ENCODE measurements around the gene CDC73.
"Not testable (repeated sequence)": the region's sequence is repeated elsewhere in the genome, so short reads cannot be mapped to it uniquely, and the experiment has no call there.

The CDC73 gene

GRCh38 chr1:193181985-193182384 lies 60.2 kb downstream of the CDC73 start:
- no peak for DNase-seq

DNA sequence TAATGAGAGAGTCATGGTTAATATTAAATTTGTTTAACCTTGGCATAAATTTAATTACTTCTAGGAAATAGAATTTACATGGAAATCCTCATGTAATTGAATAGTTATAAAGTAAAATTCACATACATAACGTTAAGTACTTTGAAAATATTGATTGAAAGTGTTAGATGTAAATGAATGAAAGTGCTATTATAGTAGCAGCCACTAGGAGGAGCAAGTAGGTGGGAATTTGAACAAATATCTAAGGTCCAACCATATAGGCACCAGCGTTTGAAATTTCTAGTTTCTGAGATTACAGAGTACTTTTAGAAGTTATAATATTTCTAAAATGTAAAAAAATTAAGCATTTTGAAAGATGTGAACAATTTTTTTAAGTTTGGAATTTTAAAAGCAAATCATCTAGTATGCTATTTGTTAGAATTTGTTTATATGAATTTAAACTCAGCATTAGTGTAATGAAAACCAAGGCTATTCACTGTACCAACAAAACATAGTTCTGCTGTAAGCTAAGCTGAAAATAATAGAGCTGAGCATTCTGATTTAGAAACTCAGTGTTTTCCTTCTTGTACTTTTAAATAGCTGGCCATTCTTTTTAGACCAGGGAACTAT lies 61.3 kb downstream of the CDC73 start:
- DNase-seq = peak; percentile 53

GRCh38 chr1:193184776-193185175 lies 62.9 kb downstream of the CDC73 start:
- DNase-seq = no peak

DNA sequence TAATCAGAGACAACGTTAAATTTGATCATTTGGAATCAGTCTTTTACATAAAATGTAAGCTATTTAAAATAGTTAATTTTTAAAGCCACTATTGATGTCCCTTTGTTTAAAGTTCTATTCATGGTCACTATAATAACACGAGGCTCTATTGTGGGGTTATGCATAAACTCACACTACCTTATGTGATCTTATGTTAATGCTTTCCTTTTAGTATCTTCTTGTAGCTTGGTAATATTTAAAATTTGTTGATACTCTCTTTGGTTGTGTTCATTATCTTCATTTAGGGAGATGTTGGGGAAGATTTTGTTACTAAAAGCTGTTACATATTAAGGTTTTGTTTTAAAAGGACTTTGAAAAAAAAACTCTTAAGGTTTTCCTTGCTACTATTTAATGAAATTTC lies 63.4 kb downstream of the CDC73 start:
- no peak for DNase-seq

DNA sequence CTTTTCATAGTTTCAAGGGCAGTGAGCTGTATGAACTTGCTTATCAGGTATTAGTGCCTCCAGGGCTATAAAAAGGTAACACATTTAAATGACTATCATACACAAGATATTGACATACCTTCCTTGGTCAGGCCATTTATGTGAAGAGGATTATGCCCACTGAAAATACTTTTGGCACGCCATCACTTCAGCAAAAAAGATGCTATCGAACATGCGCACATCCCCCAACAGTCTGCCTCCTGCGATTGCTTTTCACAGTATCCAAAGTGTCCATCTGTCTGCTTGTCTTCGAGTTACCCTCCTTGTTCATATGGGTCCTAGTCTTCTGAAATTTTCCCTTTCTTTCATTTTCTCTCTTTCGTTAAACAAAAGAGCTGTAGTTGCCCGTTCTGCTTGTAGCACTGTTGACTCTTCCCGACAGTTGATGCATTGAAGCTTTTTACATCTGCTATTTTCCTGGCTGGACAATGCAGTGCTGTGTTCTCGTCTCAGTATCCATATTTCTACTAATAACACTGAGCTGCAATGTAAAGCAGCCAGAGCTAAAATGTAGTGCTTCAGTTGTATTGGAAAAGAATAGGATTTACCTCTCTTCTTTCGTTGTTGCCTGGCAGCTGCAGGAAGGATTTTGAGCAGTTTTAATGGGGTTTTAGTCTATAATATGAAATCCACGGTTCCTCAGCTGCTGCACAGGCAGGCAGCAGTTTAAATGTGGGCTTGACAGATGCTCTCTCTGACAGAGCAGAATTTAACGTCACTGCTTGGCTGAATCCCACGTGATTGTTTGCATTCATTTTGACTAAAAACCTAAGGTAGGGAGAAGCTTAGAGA lies 64.3 kb downstream of the CDC73 start, which contains the start of gene B3GALT2:
Gene B3GALT2 (minus strand): TSS at position 713 of the 831 bp plus-strand sequence. CDS start 5,051 bp downstream, outside the sequence.
- peak; percentile 73 for DNase-seq

DNA sequence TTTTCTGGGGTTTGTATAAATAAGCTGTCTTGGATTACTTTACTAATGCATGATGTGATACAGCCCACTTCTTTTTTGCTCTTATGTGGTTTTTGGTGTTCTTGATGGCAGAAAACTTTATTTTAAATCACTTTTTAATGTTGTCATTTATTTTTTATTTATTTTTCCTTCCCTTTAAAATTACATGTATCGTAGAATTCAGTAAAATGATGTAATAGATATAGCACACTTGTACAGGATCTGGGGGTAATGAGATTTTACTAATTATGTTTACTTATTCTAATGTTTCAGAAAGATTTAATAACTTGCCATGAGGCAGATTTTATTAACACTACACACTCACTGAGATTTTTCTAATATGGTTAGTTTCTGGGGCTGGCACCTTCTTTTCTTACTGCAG lies 65.3 kb downstream of the CDC73 start:
- DNase-seq = no peak

- DNase-seq = not testable (repeated sequence)
Measured at GRCh38 chr1:193188915-193189314, 67.1 kb downstream of the CDC73 start.

GRCh38 chr1:193189442-193190095 lies 67.7 kb downstream of the CDC73 start:
- DNase-seq = no peak

DNA sequence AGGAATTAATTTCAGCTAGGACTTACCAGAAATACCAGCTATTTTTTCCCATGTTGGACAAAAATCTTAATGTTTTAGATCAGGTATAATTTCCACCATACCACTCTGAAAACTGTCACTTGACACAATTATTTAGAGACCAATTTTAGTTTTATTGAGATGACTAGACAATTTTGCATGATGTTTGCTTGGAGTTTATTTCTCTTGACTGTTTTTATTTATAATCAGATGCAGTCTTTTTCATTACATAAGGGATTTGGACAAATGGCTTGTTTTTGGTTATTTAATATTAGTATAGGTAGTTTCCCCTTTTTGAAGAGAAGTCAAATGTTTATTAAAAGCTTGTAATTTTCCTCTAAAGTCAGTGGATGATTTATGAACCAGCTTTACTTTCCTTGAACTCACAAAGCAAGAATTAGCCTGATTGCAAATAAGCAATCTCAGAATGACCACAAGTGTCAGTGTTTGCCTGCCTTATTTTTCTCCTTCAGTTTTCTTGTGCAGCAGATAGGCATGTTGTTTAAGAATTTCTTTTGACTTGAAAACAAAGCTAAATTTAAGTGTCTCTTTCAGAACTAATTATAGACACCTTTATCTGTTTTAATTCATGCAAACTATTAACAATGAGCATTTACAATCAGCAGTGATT lies 68.4 kb downstream of the CDC73 start:
- peak; percentile 52 for DNase-seq

- DNase-seq = no peak
Measured at GRCh38 chr1:193192586-193192985, 70.8 kb downstream of the CDC73 start.

DNA sequence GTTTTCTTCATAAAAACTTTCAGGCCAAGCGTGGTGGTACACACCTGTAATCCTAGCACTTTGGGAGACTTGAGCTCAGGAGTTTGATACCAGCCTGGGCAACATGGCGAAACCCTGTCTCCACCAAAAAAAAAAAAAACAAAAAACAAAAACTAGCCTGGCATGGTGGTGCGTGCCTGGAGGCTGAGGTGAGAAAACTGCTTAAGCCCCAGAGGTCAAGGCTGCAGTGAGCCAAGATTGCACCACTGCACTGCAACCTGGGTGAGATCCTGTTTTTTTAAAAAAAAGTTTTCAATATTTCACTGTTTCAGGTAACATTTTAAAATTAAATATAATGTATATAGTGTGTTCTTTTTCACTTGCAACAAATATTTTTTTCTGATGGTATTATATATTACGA lies 78.1 kb downstream of the CDC73 start:
- no peak for DNase-seq

GRCh38 chr1:193201021-193201420 lies 79.2 kb downstream of the CDC73 start:
- DNase-seq = no peak

DNA sequence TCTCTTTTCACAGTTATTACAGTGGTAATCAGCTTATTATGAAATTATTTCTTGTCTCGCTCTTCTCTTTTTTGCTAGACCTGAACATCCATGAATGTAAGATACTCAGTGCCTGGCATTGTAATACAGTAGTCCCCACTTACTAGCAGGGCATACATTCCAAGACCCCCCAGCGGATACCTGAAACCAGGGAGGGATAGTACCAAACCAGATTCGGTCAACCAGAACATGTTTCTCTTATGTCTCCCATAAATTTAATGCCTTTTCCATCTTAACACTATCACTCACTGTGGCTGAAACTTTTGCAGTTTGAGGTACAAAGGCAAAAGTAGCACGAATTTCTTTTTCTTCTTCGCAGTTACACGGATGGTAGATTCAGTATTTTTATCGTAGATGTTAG lies 89.2 kb downstream of the CDC73 start:
- DNase-seq = no peak

DNA sequence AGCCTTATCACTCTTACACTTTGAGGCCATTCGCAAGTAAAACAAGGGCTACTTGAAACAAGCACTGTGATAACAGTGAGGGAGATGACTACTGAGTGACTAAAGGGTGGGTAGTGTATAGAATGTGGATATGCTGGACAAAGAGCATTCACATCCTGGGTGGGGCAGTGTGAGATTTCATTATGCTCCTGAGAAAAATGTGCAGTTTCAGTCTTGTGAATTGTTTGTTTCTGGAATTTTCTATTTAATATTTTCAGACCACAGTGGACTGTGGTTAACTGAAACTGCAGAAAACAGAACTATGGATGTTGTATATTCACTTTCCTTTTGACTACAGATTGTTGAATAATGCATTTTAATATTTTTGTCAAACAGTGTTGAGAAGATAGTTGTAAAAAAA lies 89.7 kb downstream of the CDC73 start:
- peak; percentile 74 for DNase-seq

GRCh38 chr1:193212637-193213036 lies 90.8 kb downstream of the CDC73 start:
- no peak for DNase-seq

- DNase-seq = no peak
Measured at GRCh38 chr1:193213998-193214397, 92.2 kb downstream of the CDC73 start.

- no peak for DNase-seq
Measured at GRCh38 chr1:193216920-193217319, 95.1 kb downstream of the CDC73 start.

- no peak for DNase-seq
Measured at GRCh38 chr1:193219391-193219790, 97.6 kb downstream of the CDC73 start.

DNA sequence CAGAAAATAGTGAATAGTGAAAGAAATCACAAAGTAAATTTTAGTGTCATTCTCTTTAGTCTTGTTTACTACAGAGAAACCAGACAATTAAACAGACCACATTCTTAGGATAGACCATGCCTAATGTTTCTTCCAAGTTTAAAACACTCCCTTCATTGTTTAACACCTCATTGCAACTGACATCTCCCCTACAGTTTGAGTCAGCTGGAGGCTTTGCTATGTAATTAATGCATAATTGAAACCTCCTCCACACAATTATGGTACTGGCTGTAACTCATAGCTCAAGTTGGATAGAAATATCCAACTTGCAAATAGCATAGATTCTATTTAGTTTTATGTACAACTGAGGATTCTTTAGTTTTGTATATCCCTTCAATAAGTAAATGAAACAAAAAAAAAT lies 99.8 kb downstream of the CDC73 start:
- DNase-seq = peak; percentile 26

- DNase-seq = no peak
Measured at GRCh38 chr1:193222056-193222615, 100.3 kb downstream of the CDC73 start.

DNA sequence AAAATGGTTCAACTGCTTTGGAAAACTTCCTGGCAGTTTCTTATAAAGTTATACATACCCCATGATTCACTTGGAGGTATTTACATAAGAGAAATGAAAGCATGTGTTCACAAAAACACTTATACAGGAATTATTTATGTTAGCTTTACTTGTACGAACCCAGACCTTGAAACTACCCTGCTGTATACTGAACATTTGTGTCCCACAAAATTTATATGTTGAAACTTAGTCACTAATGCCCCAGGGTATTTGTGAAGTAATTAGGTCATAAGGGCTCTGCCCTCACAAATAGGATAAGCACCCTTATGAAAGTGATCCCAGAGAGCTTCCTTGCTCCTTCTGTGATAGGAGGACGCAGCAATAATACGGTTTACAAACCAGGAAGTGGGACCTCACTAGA lies 107.3 kb downstream of the CDC73 start:
- no peak for DNase-seq

- not testable (repeated sequence) for DNase-seq
Measured at GRCh38 chr1:193231146-193231545, 109.3 kb downstream of the CDC73 start.

DNA sequence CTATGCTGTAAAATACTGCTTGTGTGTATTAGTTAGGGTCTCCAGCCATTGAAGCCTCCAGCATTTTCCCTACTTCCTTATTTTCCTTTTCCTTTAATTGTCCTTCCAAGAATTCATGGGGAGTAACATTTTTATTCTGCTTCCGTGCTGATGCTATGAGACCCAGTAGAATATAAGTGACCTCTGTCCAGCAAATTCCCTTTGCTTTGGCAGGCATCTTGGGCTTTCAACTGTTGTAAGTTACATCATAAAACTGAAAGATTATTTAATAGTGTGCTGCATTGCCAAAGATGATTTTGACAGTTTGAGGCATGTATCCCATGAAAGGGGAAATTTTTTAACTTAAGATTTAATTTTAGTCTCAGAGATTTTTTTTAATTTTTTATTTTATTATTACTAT lies 112.7 kb downstream of the CDC73 start:
- no peak for DNase-seq

Measured in fibroblast of skin of abdomen (primary cell).